AG04449 (cell line): ENCODE measurements around the gene SPTB.
A peak's percentile ranks its signal among the peaks of the same experiment; 100 is the strongest.

Experiments used
- CTCF ChIA-PET: fragments of 350-600 bp; formaldehyde crosslinking; extraction: SDS; loops from one replicate; lab custom pipeline; 2021; ENCODE audit warnings: antibody characterized with exemption; lab: Yijun Ruan, JAX
- POLR2A ChIA-PET: fragments of 400-600, 350-600 bp; formaldehyde crosslinking; extraction: SDS; loops from one replicate; lab custom pipeline; 2020; ENCODE audit warnings: antibody characterized with exemption, inconsistent platforms; lab: Yijun Ruan, JAX
- DNase-seq: peaks from one replicate; pipeline ENCODE4 v3.0.0-alpha.2; 2010; ENCODE audit warnings: low read depth, low spot score
- H3K4me3 ChIP-seq: 2 replicates; pipeline ENCODE4 v1.5.1; 2011; ENCODE audit warnings: low read depth, mild to moderate bottlenecking, control low read depth, low read length
- TF ChIP-seq, protein P1 (sequence below): IDR thresholded peaks from one replicate; pipeline ENCODE4 v1.5.1; 2011; ENCODE audit warnings: mild to moderate bottlenecking, moderate library complexity, low read length, control low read depth, inconsistent platforms; ENCODE audit not compliant: insufficient read depth; ENCODE audit errors: missing control alignments

Gene SPTB

DNA sequence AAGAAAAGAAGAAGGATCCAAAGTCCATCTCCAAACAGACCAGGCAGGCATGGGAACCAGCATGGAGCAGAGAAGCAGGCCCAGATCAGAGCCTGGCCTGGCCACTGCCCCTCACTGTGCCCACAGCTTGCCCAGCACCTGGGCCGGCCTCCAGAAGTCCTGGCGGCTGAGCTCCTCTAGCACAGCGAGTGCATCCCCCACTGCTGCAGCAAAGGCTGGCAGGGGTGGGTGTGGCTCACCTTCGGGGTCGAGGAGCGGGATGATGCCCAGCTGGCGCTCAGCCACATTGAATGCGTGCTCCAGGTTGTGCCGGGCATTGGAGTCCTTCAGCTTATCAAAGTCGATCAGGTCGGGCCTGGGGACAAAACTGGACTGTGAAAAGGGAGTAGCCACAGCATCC lies 78.7 kb downstream of the SPTB start:
- H3K4me3 ChIP-seq: no peak overlapping the region
- DNase-seq: no peak
- TF ChIP-seq, protein P1, sequence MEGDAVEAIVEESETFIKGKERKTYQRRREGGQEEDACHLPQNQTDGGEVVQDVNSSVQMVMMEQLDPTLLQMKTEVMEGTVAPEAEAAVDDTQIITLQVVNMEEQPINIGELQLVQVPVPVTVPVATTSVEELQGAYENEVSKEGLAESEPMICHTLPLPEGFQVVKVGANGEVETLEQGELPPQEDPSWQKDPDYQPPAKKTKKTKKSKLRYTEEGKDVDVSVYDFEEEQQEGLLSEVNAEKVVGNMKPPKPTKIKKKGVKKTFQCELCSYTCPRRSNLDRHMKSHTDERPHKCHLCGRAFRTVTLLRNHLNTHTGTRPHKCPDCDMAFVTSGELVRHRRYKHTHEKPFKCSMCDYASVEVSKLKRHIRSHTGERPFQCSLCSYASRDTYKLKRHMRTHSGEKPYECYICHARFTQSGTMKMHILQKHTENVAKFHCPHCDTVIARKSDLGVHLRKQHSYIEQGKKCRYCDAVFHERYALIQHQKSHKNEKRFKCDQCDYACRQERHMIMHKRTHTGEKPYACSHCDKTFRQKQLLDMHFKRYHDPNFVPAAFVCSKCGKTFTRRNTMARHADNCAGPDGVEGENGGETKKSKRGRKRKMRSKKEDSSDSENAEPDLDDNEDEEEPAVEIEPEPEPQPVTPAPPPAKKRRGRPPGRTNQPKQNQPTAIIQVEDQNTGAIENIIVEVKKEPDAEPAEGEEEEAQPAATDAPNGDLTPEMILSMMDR: no peak
- CTCF ChIA-PET: interaction anchor here (0.7 to 14.2 kb wide), 28 partner anchors 9 to 221 kb away, joined by 3 to 221 read pairs (median 5); partner anchors contain the start of genes CHURC1 and FNTB
- POLR2A ChIA-PET: no interaction called here

DNA sequence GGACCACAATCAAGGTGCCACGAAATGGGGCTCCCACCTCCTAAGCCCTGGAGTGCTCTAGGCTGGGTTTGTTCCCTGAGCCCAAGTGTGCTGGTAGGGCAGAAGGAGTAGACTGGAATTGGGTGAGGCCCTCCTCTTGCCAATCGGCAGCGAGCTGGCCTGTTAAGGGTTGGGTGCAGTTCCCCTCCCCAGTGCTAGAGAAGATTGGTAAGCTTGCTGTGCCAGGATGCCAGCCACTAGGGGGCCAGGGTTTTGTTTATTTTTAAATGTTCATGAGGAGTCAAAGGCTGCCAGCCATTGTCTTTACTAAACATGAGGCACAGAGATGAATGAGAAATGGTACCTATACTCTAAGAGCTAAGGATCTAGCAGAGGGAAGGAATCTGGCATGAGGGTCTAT lies 79.7 kb downstream of the SPTB start:
- no peak for DNase-seq
- TF ChIP-seq, protein P1: peak; percentile 58
- no peak overlapping the region for H3K4me3 ChIP-seq
- POLR2A ChIA-PET: no interaction called here
- CTCF ChIA-PET: interaction anchor here (0.8 to 14.2 kb wide), 26 partner anchors 10 to 187 kb away, joined by 3 to 221 read pairs (median 6); partner anchors contain the start of genes CHURC1 and FNTB

DNA sequence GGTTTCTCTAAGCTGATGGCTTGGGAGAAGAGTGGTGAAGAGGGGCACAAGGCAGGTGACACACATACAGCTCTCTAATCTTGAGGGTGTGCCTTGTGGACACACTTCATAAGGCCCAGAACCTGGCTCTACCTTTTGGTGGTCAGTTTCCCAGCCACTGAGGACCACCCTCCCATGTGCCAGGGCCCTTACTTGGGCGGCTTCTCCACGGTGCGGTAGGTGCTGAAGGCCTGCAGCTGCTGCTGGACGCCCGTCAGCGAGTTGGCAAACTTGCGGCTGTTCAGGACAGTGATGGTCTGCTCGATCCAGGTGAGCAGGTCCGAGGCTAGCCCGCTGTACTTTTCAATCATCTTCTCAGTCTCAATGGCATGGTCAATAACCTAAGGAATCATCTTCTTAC lies 80.2 kb downstream of the SPTB start:
- ChIA-PET POLR2A (no interaction called here), CTCF (interaction anchor here (0.8 to 14.2 kb wide), 24 partner anchors 10 to 186 kb away, joined by 3 to 221 read pairs (median 6); partner anchors contain the start of gene CHURC1)
- no peak for DNase-seq
- TF ChIP-seq, protein P1: no peak
- no peak overlapping the region for H3K4me3 ChIP-seq

DNA sequence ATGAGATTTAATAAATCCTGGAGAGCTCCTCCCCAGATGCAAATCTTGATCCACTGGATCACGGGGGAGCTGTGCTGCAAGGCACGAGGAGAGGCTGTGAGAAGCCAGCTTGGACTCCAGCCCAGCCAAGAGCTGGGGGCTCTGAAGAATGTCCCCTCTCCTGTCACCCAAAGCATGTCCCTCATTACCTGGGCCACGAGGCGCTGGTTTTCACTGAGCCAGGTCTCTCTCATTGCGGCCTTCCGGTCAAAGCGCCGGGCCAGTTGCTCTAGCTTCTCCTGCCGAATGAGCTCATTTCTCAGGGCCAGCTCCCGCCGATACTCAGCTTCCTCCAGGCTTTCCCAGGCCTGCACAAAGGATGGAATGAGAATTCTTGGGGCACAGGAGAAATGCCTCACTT lies 83.3 kb downstream of the SPTB start:
- H3K4me3 ChIP-seq: no peak overlapping the region
- POLR2A ChIA-PET: no interaction called here
- TF ChIP-seq, protein P1: no peak
- CTCF ChIA-PET: interaction anchor here (0.9 to 2.6 kb wide), 6 partner anchors 27 to 159 kb away, joined by 3 to 15 read pairs (median 4); no protein-coding TSS in a partner anchor
- DNase-seq: no peak

DNA sequence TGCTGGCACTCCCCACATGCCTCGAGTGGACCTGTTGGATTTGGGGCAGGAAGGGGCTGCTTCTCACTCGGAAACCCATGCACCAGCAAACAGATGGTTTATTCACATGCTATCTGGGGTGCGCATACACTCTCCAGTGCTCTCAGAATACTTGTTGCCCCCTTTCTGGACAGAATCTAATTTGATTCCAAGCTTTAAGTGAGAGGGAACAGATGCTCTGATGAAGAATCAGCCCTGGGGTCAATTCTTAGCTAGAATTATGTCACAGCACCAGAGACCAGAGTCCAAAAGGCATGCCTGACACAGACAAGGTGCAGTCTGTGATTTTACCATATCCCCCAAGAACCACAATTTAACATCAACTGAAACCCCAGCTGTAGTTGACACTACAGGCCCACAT lies 83.8 kb downstream of the SPTB start:
- ChIA-PET POLR2A (no interaction called here), CTCF (interaction anchor here (0.9 to 2.6 kb wide), 7 partner anchors 27 to 159 kb away, joined by 3 to 15 read pairs (median 4); no protein-coding TSS in a partner anchor)
- DNase-seq: no peak
- TF ChIP-seq, protein P1: no peak
- H3K4me3 ChIP-seq: no peak overlapping the region

DNA sequence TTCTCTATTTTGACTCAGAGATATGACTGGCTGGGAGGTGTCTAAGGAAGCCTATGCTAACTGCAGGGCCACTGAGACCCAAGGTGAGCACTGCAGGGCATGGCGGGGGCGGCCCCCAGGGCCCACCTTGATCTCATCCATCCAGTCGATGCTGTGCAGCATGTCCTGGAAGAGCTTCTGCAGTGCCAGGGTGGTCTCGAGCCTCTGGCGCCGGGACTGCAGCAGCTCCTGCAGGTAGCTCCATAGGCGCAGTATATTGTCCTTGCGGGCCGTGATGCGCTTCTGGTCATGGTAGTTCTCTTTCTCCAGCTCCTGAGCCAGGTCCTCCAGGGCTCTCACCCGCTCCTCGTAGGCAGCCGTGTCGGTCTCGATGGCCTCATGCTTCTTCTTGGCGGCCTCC lies 84.5 kb downstream of the SPTB start:
- CTCF ChIA-PET: interaction anchor here (0.9 to 2.6 kb wide), 6 partner anchors 10 to 158 kb away, joined by 3 to 15 read pairs (median 4); no protein-coding TSS in a partner anchor
- TF ChIP-seq, protein P1: no peak
- no peak for DNase-seq
- H3K4me3 ChIP-seq: no peak overlapping the region
- POLR2A ChIA-PET: no interaction called here
